IPS-18a (cell line): Measurements from ENCODE around the gene LDB3.

ENCODE experiments used
- H3K27ac ChIP-seq: one replicate; pipeline ENCODE4 v1.5.1; 2013; ENCODE audit warnings: low read length
- H3K27me3 ChIP-seq: one replicate; pipeline ENCODE4 v1.6.1; 2013; ENCODE audit warnings: mild to moderate bottlenecking, low read length; ENCODE audit not compliant: control insufficient read depth, insufficient read depth
- H3K36me3 ChIP-seq: one replicate; pipeline ENCODE4 v1.6.1; 2013; ENCODE audit warnings: low read depth, low read length; ENCODE audit not compliant: control insufficient read depth
- H3K4me1 ChIP-seq: one replicate; pipeline ENCODE4 v1.6.1; 2013; ENCODE audit warnings: low read depth, low read length; ENCODE audit not compliant: control insufficient read depth
- H3K4me3 ChIP-seq: one replicate; pipeline ENCODE4 v1.5.1; 2013; ENCODE audit warnings: low read length
- H3K9ac ChIP-seq: one replicate; pipeline ENCODE4 v1.6.1; 2013; ENCODE audit warnings: mild to moderate bottlenecking, low read length, moderate library complexity
- H3K9me3 ChIP-seq: one replicate; pipeline ENCODE4 v1.6.1; 2013; ENCODE audit warnings: low read depth, low read length; ENCODE audit not compliant: control insufficient read depth

LDB3 gene

DNA sequence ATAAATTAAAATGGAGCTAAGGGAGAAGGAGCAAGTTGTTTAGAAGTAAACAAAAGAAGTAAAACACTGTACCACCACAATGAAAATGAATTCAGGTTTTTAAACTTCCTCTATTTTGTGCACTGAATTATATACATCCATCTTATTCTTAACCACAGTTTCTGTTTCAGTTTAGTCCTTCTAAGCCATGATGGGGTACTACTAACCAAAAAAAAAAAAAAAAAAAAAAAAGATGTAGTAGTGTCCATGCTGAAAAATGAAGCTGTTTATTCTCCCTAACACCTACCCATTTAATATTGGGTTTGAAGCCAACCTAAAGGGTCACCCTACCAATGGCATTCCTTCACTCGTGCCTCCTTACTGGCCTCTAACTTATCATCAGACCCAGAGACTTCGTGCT lies 84.7 kb downstream of the LDB3 start:
- Histone ChIP-seq H3K9me3 (no peaks in the 10 kb centered on the region), H3K27ac (no peak overlapping the region), H3K9ac (no peak overlapping the region), H3K4me1 (peaks cover 20% of the 10 kb centered on the region), H3K36me3 (no peaks in the 10 kb centered on the region), H3K27me3 (no peaks in the 10 kb centered on the region), H3K4me3 (no peak overlapping the region)

DNA sequence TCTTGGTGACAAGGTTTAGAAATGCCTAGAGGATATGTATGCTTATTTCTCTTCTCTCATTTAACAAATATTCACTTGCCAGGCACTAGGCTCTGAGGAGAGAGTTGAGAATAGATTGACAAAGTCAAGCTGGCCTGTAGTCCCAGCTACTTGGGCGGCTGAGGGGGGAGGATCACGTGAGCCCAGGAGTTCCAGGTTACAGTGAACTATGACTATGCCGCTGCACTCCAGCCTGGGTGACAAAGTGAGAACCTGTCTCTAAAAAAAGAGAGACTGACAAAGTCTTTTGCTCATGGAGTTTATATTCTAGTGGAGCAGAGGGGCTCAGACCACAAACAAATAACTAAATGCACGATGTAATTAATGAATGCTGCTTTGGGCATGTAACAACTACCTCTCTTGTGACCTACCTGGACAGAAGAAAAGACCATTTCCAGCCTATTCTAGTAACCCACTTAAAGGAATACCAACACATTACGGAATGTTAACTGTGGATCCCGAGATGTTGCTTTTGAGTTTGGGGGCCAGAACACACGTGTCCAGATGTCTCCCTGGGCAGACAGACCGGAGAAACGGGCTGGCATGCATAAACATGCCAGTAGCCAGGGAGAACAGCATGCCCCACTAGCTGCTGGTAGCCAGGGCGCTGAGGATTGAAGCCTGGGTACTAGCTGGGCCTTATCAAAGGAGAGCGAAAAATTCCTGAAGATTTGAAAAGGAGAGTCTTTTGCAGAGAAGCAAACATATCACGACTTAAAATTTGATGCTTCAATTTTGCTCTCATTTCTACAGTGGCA lies 85.5 kb downstream of the LDB3 start:
- H3K27me3 ChIP-seq: no peaks in the 10 kb centered on the region

DNA sequence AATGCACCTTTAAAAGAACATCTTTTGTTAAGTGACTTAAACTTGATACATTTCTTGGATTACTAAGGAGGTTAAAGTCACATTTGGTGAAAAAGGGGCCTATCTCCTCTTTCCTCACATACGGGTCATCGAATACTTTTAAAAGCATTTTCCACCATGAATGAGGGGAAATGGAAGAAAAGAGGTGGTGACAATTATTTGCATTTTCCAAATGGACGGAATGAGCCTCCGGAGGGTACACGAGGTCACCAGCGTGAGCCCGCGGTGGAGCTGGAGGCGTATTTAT lies 87.1 kb downstream of the LDB3 start:
- no peaks in the 10 kb centered on the region for H3K36me3 ChIP-seq
- peak overlapping the region; percentile 95 for H3K9ac ChIP-seq
- H3K27me3 ChIP-seq: no peaks in the 10 kb centered on the region
- no peaks in the 10 kb centered on the region for H3K9me3 ChIP-seq
- H3K4me1 ChIP-seq: peaks cover 29% of the 10 kb centered on the region
- H3K27ac ChIP-seq: peak overlapping the region; percentile 94
- H3K4me3 ChIP-seq: peak overlapping the region; percentile 81

More for the DNA sequence above, 85.5 kb downstream of the LDB3 start:
- no peak overlapping the region for H3K4me3 ChIP-seq
- no peak overlapping the region for H3K9ac ChIP-seq
- H3K27ac ChIP-seq: no peak overlapping the region
- peaks cover 20% of the 10 kb centered on the region for H3K4me1 ChIP-seq
- no peaks in the 10 kb centered on the region for H3K36me3 ChIP-seq
- no peaks in the 10 kb centered on the region for H3K9me3 ChIP-seq

DNA sequence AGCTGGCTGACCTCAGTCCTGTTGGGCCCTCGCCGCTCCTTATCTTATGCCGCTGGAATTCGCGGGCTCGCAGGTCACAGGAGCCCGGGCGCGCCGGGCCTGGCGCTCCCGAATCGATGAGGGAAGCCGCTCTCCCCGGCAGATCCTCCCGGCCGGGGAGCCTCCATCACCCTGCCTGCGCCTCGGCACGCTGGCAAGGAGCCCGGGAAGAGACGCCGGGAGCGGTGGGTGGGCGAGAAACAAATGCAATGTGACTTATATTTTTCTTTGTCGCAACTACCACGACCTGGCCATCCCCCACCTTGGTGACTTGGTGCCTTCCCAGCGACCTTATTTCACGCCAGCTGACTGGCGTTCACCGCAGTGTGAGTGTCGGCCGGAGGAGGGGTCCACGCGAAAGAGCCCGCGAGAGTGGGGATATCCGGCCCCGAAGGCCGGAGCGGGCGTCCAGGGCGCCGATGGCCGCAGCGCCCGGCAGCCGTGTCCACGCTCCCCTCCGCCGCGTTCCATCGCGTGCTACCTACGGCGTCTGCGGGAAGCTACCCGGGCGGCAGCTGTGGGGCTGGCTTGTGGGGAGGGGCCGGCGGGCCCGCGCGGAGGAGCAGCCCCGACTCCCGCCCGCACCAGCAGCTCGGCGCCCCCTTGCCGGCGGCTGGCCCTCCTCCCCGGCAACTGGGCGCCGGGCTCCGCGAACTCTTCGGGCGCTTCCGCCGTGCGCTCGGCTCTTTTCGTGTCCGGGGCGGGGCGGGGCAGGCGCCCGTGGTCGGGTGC lies 87.6 kb downstream of the LDB3 start:
- Histone ChIP-seq H3K9ac (peak overlapping the region; percentile 95), H3K9me3 (no peaks in the 10 kb centered on the region), H3K27ac (peak overlapping the region; percentile 94), H3K4me3 (peak overlapping the region; percentile 81), H3K36me3 (no peaks in the 10 kb centered on the region), H3K27me3 (no peaks in the 10 kb centered on the region), H3K4me1 (peaks cover 34% of the 10 kb centered on the region)

DNA sequence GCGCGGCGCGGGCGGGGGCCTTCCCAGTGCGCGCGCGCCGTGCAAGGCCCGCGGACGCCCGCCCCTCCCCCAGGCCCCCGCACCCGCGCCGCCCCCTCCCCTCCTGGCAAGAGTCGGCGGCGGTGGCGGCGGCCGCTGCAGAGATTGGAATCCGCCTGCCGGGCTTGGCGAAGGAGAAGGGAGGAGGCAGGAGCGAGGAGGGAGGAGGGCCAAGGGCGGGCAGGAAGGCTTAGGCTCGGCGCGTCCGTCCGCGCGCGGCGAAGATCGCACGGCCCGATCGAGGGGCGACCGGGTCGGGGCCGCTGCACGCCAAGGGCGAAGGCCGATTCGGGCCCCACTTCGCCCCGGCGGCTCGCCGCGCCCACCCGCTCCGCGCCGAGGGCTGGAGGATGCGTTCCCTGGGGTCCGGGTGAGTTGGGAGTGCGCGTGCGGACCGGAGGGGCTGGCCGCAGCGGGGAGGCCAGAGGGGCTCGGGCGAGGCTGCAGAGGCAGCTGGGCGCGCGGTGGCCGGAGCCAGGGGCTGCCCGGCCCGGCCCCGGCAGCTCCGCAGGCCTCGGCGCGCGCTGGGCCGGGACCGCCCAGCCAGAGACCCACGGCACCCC lies 88.3 kb downstream of the LDB3 start, which contains the start of gene BMPR1A:
Gene BMPR1A, plus strand, starts transcription at position 109 of the 602 bp plus-strand sequence. CDS start 119,400 bp downstream, outside the sequence.
- Histone ChIP-seq H3K27me3 (no peaks in the 10 kb centered on the region), H3K4me1 (peaks cover 40% of the 10 kb centered on the region), H3K27ac (peak within 1 kb of the TSS; percentile 94), H3K4me3 (peak within 1 kb of the TSS; percentile 97), H3K9ac (peak within 1 kb of the TSS; percentile 95), H3K9me3 (no peaks in the 10 kb centered on the region), H3K36me3 (no peaks in the 10 kb centered on the region)

DNA sequence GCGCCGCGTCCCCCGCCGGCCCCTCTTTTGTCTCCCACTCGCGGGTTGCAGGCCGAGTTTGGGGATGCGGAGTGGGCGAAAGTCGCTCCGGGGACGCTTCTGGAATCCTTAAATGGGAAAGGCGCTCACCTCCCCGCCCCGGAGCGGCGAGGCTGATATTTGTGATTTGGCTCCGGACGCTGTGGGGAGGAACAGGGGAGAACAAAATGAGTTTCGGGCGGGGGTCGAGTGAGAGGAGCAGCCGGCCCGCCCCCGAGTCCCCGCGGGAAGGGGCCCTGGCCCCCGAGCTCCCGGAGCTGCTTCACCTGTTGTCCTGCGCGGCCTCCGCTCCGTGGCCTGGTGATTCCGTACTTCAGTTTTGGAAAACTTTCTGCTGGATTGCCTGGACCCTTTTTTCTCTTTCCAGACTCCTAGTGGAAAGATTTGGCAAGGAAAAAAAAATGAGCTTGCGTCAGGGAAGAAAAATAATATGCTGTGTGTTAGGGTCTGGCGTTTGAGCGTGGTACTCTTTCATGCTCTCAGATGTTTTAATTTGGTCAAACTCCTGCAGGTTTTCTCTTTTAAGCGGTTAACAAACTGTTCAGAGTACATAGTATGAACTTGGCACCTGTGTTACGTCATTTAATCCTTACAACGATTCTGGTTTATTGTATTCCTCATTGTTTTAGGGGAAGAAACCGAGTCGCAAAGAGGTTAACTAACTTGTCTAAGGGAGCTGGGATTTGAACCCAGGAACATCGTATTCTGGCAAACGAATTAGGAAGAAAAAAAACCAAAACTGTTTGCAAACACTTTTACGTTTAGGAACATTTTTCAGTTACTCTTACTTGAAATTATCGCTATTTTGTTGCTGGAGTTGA lies 89.0 kb downstream of the LDB3 start:
- Histone ChIP-seq H3K4me1 (peaks cover 38% of the 10 kb centered on the region), H3K9ac (peak overlapping the region; percentile 83), H3K27me3 (no peaks in the 10 kb centered on the region), H3K27ac (peak overlapping the region; percentile 60), H3K36me3 (no peaks in the 10 kb centered on the region), H3K4me3 (peak overlapping the region; percentile 97), H3K9me3 (no peaks in the 10 kb centered on the region)

DNA sequence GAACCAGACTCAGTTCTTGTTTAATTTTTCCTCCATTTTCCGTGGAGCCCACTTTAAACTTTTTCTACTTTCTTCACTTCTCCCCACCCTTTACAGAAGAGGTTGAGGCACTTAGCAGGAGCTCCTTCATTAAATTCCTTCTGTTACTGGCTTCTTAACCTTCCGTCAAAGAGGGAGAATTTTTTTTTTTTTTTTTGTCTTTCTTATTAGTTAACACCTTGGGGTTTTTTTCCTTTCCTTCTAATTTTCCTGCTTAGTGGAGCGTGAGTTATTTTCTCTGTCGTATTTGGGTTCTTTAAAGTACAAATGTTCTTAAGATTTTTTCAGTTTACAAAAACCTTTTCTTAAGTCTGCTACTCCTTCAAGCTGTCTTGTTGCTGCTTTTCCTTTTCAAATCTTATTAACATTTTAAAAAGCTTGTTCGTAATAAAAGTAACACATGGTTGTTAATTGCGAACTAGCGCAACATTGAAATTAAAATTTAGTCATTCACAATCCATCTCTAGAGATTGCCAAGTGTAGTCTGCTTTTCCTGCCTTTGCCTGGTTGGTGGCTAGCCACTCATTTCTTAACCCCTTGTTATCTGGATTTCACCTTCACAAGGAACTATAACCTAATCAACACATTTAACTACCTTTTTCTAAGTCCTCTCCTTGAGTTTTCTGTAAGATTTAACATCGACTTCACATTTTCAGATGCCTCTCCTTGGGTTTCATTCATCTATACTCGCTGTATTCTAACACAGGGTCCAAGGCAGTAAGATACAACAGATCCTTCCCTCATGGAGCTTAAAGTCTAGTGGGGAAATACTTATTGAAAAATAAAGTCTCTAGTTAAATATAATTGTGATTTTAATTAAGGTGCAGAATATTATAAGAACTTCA lies 90.1 kb downstream of the LDB3 start:
- Histone ChIP-seq H3K27me3 (no peaks in the 10 kb centered on the region), H3K4me1 (peaks cover 31% of the 10 kb centered on the region), H3K36me3 (no peaks in the 10 kb centered on the region), H3K27ac (no peak overlapping the region), H3K4me3 (peak overlapping the region; percentile 97), H3K9me3 (no peaks in the 10 kb centered on the region), H3K9ac (peak overlapping the region; percentile 83)

DNA sequence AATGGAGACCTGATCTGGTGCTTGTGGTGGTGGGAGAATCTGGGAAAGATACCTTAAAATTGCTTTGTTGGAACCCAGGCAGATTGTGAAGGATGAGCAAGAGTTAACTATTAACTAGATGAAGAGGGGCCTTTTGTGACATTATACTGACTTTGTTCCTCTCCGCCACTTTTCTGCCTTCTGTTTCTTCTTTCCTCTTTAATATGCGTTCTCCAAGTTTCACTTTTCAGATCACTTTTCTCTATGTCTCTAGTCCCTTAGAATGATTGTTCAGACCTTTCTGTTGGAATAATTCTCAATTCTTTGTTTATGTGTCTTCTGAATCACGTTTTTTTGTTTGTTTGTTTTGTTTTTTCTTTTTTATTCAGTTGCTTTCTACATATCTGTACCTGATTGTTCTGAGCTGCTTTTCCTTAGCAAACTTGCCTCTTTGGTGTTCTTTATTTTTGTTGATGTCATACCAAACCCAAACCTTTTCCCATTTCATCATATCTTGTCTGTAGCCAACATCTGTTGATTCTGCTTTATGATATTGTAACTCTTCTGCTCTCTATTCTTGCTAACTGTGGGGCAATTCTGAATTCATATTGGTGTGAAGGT lies 90.9 kb downstream of the LDB3 start:
- Histone ChIP-seq H3K9ac (peak overlapping the region; percentile 83), H3K27ac (no peak overlapping the region), H3K27me3 (no peaks in the 10 kb centered on the region), H3K4me3 (peak overlapping the region; percentile 97), H3K4me1 (peaks cover 28% of the 10 kb centered on the region), H3K36me3 (no peaks in the 10 kb centered on the region), H3K9me3 (no peaks in the 10 kb centered on the region)

DNA sequence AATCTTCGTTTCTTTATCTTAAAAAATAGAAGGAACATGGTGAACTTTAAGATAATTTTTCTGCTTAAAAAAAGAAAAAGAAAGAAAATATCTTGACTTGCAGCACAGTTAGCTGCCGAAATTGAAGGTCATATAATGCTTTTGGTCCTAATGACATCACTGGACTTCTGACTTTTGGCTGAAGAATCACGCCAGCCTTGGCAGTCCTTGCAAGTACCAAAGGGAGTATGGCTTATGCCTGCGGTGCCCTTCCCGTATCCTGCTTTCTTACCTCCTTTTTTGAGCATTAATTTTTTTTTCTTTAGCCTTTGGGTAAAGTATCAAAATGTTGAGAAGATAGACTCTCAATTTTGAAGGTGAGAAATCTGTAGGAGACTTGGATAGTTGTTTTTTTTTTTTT lies 95.1 kb downstream of the LDB3 start:
- no peaks in the 10 kb centered on the region for H3K27me3 ChIP-seq
- H3K36me3 ChIP-seq: no peaks in the 10 kb centered on the region
- H3K4me3 ChIP-seq: no peak overlapping the region
- H3K9me3 ChIP-seq: no peaks in the 10 kb centered on the region
- H3K27ac ChIP-seq: no peak overlapping the region
- H3K9ac ChIP-seq: no peak overlapping the region
- peaks cover 33% of the 10 kb centered on the region for H3K4me1 ChIP-seq

DNA sequence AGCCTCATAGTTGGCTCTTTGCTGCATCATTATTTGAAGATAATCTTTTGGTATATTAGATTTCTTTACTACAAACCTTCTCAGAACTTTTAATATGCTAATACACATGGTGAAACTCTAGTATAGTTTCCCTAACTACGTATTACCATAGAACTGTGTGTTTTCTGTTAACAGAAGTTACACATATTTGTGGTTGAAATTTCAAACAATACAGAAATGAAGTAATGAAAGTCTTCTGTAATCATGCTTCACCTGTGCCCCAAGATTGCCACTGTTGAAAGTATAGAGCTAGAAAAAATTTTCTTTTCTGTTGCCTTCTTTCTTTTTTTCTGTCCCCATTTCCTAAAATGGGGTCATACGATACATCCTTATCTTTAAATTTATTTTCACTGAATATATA lies 97.2 kb downstream of the LDB3 start:
- H3K4me3 ChIP-seq: no peak overlapping the region
- no peak overlapping the region for H3K9ac ChIP-seq
- H3K27me3 ChIP-seq: no peaks in the 10 kb centered on the region
- H3K9me3 ChIP-seq: no peaks in the 10 kb centered on the region
- no peak overlapping the region for H3K27ac ChIP-seq
- no peaks in the 10 kb centered on the region for H3K36me3 ChIP-seq
- H3K4me1 ChIP-seq: peaks cover 44% of the 10 kb centered on the region
